SK-N-SH (cell line): ENCODE data around the gene PUS1.

Experiments used
- CHD2 ChIP-seq: fragments of 150-350 bp; IDR thresholded peaks from 2 replicates; pipeline ENCODE4 v1.6.1; 2018; ENCODE audit warnings: low read length; ENCODE audit not compliant: partially characterized antibody
- EZH2phosphoT487 ChIP-seq: fragments of 200-600 bp; sonication (generic); IDR thresholded peaks from 2 replicates; pipeline ENCODE4 v1.6.1; 2017; ENCODE audit warnings: low read depth, mixed run types, mild to moderate bottlenecking, antibody characterized with exemption, moderate library complexity, borderline replicate concordance
- FOXJ3 ChIP-seq: sonication (generic); formaldehyde crosslinking; IDR thresholded peaks from 2 replicates; pipeline ENCODE4 v1.5.1; 2020; ENCODE audit warnings: mild to moderate bottlenecking, missing genetic modification reagents
- FOXM1 ChIP-seq: IDR thresholded peaks from 2 replicates; pipeline ENCODE4 v1.4.0; 2012; ENCODE audit warnings: low read depth, mild to moderate bottlenecking
- GABPA ChIP-seq: IDR thresholded peaks from 2 replicates; pipeline ENCODE4 v1.4.0; 2012; ENCODE audit warnings: low read depth, mild to moderate bottlenecking
- NFIC ChIP-seq: IDR thresholded peaks from 2 replicates; pipeline ENCODE4 v1.4.0; 2012; ENCODE audit warnings: borderline replicate concordance
- POLR2AphosphoS5 ChIP-seq: IDR thresholded peaks from 2 replicates; pipeline ENCODE4 v1.6.1; 2012; ENCODE audit warnings: low read depth, low read length
- RFX5 ChIP-seq: IDR thresholded peaks from 2 replicates; pipeline ENCODE4 v1.6.1; 2012; ENCODE audit warnings: mild to moderate bottlenecking, improper control_type of control experiment, low read length
- SIN3A ChIP-seq: IDR thresholded peaks from 2 replicates; pipeline ENCODE4 v1.6.1; 2012; ENCODE audit warnings: low read depth, mild to moderate bottlenecking, low read length, moderate library complexity, borderline replicate concordance
- YY1 ChIP-seq: IDR thresholded peaks from 2 replicates; pipeline ENCODE4 v1.4.0; 2012; ENCODE audit warnings: low read depth, mild to moderate bottlenecking
- TF ChIP-seq, protein P1 (sequence below): IDR thresholded peaks from 2 replicates; pipeline ENCODE4 v1.6.1; 2012; ENCODE audit warnings: mild to moderate bottlenecking, low read depth, low read length, moderate library complexity
- TF ChIP-seq, protein P2 (sequence below): fragments of 200-600 bp; sonication (generic); IDR thresholded peaks from 2 replicates; pipeline ENCODE4 v1.6.1; 2017; ENCODE audit warnings: antibody characterized with exemption, mild to moderate bottlenecking, moderate library complexity
- TF ChIP-seq, protein P3 (sequence below): IDR thresholded peaks from 2 replicates; pipeline ENCODE4 v1.4.0; 2012; ENCODE audit warnings: low read depth, borderline replicate concordance
- TF ChIP-seq, protein P4 (sequence below): IDR thresholded peaks from 2 replicates; pipeline ENCODE4 v1.4.0; 2012; ENCODE audit warnings: low read depth

DNA sequence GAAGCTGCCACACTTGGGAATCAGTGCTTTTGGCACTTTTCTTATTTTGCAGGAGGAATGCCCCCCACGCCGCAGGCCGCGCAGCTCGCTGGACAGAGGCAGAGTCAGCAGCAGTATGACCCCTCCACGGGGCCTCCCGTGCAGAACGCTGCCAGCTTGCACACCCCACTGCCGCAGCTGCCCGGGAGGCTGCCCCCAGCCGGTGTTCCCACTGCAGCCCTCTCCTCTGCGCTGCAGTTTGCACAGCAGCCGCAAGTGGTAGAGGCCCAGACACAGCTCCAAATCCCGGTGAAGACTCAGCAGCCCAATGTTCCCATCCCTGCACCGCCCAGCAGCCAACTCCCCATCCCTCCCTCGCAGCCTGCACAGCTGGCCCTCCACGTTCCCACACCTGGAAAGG, 53.0 kb downstream of the PUS1 start:
- TF ChIP-seq, protein P1, sequence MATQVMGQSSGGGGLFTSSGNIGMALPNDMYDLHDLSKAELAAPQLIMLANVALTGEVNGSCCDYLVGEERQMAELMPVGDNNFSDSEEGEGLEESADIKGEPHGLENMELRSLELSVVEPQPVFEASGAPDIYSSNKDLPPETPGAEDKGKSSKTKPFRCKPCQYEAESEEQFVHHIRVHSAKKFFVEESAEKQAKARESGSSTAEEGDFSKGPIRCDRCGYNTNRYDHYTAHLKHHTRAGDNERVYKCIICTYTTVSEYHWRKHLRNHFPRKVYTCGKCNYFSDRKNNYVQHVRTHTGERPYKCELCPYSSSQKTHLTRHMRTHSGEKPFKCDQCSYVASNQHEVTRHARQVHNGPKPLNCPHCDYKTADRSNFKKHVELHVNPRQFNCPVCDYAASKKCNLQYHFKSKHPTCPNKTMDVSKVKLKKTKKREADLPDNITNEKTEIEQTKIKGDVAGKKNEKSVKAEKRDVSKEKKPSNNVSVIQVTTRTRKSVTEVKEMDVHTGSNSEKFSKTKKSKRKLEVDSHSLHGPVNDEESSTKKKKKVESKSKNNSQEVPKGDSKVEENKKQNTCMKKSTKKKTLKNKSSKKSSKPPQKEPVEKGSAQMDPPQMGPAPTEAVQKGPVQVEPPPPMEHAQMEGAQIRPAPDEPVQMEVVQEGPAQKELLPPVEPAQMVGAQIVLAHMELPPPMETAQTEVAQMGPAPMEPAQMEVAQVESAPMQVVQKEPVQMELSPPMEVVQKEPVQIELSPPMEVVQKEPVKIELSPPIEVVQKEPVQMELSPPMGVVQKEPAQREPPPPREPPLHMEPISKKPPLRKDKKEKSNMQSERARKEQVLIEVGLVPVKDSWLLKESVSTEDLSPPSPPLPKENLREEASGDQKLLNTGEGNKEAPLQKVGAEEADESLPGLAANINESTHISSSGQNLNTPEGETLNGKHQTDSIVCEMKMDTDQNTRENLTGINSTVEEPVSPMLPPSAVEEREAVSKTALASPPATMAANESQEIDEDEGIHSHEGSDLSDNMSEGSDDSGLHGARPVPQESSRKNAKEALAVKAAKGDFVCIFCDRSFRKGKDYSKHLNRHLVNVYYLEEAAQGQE = no peak
- TF ChIP-seq GABPA (no peak), POLR2AphosphoS5 (no peak), EZH2phosphoT487 (no peak), SIN3A (no peak), RFX5 (no peak), YY1 (no peak), CHD2 (no peak), NFIC (no peak), FOXJ3 (CRISPR knock-in tag) (no peak), FOXM1 (no peak)
- TF ChIP-seq, protein P2, sequence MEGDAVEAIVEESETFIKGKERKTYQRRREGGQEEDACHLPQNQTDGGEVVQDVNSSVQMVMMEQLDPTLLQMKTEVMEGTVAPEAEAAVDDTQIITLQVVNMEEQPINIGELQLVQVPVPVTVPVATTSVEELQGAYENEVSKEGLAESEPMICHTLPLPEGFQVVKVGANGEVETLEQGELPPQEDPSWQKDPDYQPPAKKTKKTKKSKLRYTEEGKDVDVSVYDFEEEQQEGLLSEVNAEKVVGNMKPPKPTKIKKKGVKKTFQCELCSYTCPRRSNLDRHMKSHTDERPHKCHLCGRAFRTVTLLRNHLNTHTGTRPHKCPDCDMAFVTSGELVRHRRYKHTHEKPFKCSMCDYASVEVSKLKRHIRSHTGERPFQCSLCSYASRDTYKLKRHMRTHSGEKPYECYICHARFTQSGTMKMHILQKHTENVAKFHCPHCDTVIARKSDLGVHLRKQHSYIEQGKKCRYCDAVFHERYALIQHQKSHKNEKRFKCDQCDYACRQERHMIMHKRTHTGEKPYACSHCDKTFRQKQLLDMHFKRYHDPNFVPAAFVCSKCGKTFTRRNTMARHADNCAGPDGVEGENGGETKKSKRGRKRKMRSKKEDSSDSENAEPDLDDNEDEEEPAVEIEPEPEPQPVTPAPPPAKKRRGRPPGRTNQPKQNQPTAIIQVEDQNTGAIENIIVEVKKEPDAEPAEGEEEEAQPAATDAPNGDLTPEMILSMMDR = no peak
- TF ChIP-seq, protein P3, sequence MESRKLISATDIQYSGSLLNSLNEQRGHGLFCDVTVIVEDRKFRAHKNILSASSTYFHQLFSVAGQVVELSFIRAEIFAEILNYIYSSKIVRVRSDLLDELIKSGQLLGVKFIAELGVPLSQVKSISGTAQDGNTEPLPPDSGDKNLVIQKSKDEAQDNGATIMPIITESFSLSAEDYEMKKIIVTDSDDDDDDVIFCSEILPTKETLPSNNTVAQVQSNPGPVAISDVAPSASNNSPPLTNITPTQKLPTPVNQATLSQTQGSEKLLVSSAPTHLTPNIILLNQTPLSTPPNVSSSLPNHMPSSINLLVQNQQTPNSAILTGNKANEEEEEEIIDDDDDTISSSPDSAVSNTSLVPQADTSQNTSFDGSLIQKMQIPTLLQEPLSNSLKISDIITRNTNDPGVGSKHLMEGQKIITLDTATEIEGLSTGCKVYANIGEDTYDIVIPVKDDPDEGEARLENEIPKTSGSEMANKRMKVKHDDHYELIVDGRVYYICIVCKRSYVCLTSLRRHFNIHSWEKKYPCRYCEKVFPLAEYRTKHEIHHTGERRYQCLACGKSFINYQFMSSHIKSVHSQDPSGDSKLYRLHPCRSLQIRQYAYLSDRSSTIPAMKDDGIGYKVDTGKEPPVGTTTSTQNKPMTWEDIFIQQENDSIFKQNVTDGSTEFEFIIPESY = no peak
- TF ChIP-seq, protein P4, sequence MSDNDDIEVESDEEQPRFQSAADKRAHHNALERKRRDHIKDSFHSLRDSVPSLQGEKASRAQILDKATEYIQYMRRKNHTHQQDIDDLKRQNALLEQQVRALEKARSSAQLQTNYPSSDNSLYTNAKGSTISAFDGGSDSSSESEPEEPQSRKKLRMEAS = no peak
